ENCODE results near the gene ZNF536.
"Not testable (repeated sequence)": the region's sequence is repeated elsewhere in the genome, so short reads cannot be mapped to it uniquely, and the experiment has no call there.

The ZNF536 gene

DNA sequence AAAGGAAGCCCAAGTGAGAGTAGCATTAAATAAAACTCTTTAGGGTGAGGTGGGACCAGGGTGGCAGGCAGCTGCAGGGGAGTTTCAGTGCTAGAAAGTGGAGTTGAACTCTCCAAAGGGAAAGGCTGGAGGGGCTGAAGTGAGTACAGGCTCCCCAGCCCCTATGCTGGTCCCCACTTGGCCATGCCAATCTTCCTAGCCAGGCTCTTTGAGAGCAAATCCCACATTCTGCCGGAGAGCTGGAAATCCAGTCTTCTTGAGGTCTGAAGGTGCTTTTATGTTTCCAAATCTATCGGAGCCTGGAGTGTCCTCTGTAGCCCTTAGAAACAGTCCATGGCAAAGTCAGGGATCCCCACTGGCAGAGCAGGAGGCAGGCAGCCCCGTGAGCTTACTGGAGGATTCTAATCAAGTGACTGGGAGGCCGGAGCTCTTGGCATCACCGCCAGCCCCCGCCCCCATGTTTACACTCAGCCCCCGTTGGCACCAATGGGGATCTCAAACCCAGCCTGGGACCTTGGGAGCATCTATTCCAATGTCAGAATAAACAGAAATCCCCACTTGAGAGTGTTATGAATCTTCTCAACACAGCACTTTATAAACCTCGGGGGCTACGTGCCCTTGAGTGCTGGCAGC is 18.3 kb downstream of the ZNF536 start:
- DNase-seq, result no peak

DNA sequence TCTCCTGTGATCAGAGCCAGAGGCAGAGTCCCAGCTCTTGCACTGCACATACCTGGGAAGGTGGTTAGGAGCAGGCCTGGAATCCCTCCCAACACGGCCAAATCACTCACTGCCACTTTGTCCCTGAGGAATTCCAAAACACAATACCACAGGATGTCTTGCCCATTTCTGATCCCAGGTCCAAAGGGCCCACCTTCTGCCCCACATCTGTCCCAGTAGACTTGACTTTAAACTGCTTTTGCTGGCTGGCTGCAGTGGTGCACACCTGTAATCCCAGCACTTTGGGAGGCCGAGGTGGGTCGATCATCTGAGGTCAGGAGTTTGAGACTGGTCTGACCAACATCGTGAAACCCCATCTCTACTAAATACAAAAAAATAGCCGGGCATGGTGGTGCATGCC is 18.9 kb downstream of the ZNF536 start:
- DNase-seq, result no peak

DNA sequence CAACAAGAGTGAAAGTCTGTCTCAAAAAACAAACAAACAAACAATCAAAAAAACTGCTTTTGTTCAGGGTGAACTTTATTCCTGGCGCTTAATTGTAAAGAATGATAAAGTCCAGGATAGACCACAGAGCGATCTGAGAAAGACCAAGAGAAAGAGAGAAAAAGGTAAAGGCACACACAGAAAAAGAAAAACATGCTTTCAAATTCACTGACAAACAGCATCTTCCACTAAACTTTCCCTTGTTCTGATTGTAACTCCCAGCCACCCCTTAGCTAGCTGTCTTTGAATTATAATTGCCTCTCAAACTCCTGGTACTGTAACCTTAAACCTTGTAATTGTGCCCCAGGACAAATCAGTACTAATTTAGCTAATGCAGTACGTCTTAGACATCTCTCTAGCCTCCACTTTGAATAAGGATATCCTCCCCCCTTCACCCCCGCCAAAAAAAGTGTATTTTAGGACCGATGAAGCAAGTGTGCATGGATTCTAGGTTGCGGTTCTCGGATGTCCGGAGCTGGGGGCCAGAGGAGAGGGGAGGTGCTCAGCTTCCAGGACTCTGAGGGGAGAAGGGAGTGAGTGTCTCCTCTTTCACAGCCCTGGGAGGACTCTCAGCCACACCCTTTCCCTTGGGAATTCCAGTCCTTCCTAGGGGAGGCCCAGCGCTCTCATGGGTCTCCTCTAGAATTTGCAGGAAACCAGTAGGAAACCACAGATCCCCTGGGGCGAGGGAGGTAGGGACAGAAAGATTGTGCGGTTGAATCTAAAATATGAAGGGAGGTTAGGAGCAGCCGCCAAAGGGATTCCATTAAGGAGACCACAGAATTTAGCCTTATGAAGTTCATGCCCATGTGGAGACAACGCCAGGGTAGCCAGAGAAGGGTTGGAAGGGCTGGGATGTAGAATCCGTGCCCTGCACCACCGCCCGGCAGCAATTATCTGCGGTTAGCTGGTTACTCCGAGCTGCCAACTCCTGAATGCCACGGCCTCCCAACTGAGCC is 19.7 kb downstream of the ZNF536 start:
- no peak for DNase-seq

DNA sequence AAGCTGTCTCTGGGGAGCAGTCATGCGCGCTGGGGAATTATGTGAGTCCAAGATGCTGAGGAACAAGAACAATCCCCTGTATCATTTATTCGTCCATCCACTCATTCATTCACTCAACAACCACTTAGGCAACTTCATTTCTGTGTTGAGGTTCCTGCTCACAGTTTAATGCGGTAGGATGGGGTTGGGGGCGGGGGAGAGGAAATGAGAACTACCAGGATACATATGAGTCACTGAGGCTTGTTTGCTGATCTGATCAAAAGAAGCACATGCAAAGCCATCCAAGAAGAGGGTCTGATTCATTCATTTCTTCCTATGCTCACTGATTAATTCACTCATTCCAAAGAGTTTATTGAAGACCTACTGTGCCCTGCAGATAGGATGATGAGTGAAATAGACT is 20.9 kb downstream of the ZNF536 start:
- no peak for DNase-seq

DNA sequence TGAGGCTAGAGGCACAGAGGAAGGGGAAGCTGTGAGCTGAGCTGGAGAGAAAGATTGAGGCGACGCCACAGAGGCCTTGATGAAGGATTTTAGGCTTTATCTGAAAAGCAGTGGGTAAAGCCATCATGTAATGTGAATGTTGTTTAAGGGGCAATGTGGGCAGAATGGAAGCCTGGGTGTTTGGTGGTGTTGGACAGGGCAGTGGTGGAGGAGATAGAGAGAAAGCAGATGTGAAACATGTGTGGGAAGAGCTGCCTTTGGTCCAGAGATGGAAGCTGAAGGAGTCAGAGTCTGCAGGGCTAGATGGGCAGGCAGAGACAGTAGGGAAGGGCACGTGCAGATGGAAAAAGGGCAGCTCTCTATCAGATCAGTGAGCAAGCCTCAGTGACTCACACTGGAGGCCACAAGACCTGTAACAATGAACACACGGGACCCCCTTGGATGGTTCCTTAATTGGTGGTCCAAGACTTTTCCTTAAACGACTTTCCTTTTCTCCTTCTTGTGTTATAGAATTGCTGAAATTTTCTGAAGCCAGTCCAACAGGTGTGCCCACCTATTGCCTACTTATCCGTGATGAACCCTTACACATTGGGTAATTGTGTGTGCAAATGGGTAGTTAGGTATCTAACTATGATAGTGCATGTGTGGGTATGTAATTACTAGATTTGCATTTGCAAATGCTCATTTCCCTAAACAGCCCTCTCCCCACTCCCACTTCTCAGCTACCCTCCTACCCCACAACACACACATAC is 21.7 kb downstream of the ZNF536 start:
- DNase-seq, result no peak

DNA sequence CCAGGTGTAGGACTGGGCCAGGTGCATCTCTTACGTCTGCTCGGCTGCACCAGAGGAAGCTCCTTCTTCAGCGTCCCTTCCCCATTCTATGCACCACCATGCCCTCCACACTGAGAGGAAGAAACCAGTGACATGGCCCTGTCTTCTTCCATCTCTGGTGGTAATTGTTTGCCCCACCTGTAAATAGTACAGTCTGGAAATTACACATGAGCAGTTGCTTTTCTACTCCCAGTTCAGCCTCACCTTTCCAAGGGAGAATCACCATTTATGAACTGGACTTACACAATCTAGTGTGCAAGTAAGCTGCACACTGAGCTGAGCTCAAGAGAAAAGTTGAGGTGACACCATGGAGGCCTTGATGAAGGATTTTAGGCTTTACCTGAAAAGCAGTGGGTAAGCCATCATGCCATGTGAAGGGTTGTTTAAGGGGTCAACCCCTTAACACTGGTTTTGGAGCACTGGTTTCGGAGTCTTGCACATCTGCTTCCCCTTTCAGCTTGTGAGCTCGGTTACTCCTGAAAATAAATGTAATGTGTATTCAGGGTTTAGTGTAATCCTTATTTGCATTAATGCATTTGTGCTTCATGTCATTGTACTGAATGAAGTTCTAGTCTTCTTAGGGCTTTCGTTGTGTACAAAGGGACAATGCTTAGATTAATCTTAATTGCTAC is 22.4 kb downstream of the ZNF536 start:
- DNase-seq, result no peak

DNA sequence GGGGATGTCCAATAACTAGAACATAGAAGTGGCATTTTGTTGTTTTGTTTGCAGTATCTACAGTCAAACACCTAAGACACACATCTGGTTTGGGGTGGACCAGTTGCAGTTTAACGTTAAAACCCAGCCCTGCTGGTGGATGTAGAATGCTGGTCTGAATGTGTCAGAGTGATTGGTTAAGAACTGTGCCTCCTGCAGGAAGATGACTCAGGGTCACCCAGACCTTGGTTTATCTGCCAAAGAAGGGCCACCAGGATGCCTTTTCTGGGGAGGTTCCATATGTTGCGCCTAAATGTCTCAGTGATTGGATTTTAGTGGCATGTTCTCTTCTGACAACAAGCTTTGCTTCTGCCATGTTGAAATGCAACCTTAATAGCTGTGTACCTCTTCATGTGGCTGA is 23.1 kb downstream of the ZNF536 start:
- no peak for DNase-seq

DNA sequence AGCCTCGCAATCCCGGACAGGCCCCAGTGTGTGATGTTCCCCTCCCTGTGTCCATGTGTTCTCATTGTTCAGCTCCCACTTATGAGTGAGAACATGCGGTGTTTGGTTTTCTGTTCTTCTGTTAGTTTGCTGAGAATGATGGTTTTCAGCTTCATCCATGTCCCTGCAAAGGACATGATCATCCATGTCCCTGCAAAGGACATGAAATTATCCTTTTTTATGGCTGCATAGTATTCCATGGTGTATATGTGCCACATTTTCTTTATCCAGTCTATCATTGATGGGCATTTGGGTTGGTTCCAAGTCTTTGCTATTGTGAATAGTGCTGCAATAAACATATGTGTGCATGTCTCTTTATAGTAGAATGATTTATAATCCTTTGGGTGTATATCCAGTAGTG is 26.4 kb downstream of the ZNF536 start:
- not testable (repeated sequence) for DNase-seq

DNA sequence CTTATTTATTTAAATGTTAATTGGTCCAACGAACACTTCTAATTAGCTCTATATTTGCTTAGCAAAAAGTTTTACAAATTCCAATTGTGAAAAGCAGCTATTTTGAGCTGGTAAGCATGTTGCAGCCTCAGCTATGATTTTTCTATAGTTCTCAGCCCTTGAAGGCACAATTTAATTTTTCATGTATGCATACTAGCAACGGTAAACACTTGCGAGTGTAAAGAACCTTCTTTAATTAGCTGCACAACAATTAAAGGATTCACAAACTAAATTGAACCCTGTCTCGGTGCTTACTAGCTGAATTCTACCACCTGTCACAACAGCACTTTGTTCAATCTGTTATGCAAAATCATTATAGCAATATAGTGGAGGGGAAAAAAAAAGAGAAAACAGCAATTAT is 29.8 kb downstream of the ZNF536 start:
- DNase-seq, result no peak

DNA sequence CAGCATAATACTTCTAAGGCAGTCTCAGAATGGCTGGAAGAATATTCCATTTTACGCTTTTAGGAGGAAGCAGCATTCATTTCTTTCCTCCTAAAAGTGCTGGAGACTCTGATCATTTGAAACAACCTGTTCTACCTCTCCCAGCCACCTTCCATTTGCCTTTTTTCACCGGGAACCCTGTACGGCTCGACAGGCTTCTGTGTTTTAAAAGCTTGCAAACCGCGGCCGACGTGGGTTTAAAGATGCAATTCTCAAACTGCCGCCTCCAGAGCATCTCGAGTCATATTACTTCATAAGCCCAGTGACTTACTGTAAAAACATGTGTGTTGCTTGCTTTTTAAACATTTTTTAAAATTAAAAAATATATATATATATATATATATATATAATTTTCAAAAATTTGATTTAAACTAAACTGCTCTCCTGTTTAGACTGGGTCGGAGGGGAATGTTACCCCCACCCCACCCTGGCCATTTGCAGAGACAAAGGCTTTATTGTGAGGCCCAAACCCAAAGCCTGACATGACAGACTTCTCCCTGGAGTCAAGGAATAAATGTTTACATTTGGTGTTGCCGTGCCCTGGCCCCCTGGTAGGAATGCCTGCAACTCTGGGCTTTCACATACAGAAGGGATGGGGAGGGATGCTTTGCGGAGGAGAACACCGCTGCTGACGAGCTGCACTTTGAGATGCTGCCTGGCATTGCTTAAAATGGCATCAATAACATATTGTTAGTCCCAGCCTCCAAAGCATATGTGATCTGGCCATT is 30.4 kb downstream of the ZNF536 start:
- DNase-seq, result no peak

DNA sequence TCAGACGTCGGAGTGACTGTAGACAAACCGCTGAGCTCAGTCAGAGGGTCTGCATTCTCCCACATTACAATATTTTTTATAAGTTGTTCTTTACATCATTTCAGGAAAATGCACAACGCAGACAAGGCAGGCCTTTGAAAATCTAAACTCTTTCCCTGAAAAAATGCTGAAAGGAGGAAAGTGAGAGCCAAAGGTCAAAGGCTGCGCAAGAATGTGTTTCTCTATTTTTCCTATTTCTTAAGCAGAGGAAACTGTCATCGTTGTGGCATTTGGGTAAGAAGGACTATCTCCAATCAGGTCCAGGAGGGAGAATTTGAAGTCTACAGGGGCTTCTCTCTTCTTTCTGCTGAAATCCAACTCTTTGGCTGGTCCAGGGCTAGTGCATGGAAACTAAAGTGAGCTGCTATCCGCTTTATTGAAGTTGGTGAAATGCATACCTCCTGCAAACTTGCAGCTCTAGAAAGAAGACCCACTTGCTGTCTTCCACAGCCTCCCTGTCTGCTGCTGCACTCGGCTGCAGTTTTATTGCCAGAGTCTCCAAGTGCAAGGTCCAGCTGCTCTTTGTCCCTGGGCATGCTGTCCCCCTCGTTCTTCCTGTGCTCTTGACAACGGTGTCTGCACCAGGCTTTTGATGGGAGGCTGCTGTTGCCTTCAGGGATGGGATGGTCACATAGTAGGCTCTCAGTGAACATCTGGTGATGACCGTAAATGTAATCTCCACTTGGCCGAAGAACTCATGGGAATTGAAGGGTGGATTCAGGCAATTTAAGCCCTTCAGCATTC is 31.2 kb downstream of the ZNF536 start:
- DNase-seq, result no peak

DNA sequence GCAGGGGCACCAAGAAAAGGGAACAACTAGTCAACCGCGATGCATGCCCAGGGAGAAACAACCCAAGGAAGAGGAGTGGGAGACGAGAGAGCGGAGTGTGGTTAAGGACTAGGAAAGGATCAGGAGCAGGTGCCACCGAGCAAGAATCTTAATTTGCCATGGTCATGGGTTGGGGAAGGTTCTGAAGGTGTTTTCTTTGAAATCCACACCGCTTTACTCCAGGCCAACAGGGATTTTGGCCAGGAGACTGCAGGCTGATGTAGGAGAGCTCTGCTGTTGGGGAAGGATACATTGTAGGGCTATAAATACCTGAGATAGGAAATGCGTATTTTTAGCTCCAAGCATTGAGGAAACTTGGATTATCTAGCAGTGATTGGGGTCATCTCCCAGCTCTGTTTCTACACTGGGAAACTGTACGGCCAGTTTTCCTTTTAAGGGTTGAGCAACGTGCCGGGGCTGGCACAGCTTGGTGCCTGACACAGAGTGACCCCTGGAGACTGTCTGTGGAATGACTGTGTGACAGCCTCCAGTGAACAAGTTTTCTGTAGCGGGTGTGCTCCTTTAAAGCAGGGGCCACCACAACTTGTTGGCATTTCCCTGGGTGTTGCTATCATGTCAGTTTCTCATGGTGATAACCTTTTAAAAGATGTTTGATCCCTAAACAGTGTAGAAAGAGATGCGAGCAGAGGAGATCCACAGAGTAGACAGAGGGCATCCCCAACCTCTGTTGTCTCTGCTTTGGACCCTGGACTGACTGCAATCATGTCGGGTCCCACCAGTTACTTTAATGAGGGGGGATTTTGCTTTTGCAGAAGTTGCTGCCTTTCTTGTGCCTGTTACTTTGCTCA is 34.3 kb downstream of the ZNF536 start:
- no peak for DNase-seq

DNA sequence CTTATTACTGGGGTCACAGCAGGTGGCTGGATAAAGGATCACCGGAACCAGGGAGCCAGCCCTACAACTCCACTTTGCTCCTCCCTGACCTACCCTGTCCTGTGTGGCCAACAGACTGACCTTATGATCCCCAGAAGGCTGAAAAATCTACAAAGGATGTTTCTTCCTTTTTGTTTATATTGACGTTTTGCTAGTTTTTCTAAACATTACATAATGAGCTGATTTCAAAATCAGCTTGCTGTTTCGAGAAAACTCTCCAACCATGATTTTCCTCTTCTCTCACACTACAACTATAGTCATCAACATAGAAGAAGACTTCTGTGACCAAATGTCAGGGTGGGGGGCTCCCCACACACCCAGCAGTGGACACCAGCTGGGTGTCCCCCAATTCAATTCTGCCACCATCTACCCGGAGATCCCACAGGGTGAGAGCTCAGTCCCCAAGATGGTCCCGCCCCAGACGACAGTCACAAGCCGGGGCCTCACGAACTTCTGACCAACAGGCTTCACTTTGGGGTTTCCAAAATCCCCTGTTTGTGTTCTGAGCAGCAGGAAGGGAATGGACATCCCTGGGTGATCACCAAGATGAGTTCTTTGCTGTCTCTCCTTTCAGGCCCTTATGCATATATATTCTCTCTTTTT is 35.0 kb downstream of the ZNF536 start:
- no peak for DNase-seq

DNA sequence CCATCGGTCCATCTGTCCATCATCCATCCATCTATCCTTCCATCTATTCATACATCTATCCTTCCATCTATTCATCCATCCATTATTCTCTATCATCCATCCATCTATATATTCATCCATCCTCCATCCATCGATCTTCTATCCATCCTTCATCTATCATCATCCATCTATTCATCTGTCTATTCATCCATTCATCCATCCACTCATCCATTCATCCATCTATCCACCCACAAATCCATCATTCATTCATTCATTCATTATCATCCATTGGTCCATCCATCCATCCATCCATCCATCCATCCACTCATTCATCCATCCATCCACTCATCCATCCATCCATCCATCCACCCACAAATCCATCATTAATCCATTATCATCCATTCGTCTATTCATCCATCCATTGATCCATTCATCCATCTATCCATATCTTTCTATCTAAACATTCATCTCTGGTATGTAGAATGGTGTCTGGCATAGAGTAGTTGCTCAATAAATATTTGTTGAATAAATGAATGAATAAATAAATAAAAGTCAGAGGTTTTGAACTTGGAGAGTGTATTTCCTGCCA is 36.6 kb downstream of the ZNF536 start:
- no peak for DNase-seq

DNA sequence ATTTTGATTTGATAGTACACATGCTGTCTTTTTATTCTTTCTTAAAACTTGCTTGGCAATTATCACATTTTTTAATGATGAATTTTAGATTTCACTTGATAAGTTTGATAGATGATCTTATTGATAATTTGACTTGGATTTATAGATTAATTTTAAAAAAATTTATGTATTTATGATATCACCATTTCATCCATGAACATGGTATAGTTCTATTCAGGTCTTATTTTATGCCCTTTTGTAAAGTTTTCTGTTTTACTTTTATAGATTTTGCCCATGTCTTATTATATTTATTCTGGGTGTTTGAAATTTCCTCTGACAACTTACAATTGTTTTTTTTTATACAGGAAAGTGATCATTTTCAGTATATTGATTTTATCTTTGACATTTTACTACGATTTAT is 39.5 kb downstream of the ZNF536 start:
- no peak for DNase-seq

DNA sequence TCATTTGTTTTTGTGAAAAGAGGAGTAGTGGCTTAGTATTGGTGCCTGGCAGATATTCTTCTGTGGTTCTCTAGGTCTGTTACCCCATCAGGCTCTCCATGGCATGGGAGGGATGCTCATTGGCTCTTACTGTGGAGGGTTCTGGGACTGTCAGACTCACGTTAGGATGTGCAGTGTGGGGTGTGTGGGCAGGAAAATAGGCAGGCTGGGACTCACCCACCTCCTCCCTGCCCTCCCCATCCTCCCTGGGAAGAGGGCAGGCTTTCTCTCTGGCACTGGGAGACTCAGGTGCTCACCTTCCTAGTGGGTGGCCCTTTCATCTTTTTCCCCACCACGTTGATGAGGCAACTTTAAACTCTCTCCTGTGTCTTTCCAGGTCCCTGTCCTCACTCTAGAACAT is 44.2 kb downstream of the ZNF536 start:
- no peak for DNase-seq

DNA sequence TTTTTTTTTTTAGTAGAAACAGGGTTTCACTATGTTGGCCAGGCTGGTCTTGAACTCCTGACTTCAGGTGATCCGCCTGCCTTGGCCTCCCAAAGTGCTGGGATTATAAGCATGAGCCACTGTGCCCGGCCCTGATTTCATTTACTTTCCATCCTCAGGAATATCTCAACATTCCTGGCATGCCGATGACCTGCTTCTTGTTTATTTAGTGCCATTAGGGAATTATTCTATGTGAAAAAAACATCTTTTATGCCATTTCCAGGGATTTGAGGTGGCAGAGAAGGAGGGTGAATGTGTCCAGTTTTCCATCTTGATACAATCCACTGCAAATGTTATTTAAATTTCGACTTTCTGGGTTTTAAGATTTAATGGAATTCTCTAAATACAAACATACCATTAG is 45.0 kb downstream of the ZNF536 start:
- DNase-seq, result not testable (repeated sequence)

DNA sequence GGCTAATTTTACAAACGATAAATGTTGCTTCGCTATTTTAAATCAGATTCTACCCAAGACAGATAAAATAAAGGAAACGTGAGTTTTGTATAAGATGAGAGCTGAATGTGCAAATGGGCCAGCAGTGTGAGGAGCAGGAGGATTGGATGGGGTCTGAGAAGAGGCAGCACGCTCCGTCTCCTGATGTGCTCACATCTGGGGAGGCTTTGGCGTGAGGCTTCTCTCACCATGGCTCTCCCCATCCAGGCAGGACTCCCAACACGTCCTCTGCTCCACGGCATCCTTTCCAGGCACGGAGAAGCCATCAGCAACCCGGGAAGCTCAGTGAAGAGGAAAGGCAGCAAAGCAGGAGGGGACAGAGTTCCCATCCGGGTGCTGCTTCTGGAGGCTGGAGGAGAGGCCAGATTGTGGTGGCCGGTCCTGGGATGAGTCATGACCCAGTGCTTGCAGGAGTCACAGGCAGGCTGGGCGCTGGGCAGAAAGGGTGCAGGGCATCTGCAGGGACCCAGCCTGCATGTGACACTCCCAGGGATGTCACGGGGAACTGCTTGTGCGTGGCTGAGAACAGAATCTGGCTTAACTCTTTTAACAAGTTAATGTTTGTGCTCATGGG is 47.5 kb downstream of the ZNF536 start:
- DNase-seq, result no peak

DNA sequence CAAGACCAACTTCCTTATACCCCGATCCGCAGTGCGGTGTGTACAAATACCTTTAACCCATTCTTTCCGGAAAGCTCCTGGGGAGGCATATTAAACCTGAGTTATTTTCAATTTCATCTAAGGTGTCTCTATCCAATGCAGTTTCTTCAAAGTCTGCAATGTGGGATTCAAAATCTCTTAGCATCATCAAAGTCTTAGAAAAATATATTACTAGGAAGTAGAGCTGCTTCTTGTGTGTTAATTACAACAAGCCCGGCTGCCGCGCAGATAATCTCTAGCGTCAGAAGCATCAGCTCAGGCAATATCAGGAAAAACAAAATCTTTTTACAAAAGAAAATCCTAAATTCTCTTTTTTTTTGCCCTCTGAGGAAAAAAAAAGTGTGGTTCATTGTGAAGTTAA is 48.1 kb downstream of the ZNF536 start:
- DNase-seq, result no peak

Measured in cerebellar nuclear complex (tissue), 1 donor.